Ovary (tissue), 9 donors: Measurements from ENCODE around the gene RPIA. TPM values are rescaled to one million over a fixed set of nuclear protein-coding genes. Genes with fewer than 3 reads are reported as not detected.
A peak's percentile ranks its signal among the peaks of the same experiment; 100 is the strongest.

Experiments
- DNase-seq, 5 donors: peaks; one replicate each; pipeline ENCODE4 v3.0.0-alpha.2; 2019 to 2020
- H3K27ac ChIP-seq, 2 donors: fragments of 200-600 bp; one replicate each; pipeline versions ENCODE4 v1.5.1 to v1.8.0; 2019 to 2022
- H3K27me3 ChIP-seq: fragments of 200-600 bp; one replicate; pipeline ENCODE4 v1.8.0; 2022
- H3K36me3 ChIP-seq: fragments of 200-600 bp; sonication (generic); one replicate; pipeline ENCODE4 v1.5.1; 2019
- H3K4me1 ChIP-seq: one replicate; pipeline ENCODE4 v1.8.1; 2013; ENCODE audit warnings: mild to moderate bottlenecking, moderate library complexity; ENCODE audit not compliant: insufficient read depth
- H3K4me3 ChIP-seq: fragments of 200-600 bp; sonication (generic); one replicate; pipeline ENCODE4 v1.5.1; 2017
- H3K9me3 ChIP-seq, 2 donors: fragments of 200-600 bp in 1 of 2; sonication (generic) in 1 of 2; one replicate each; pipeline versions ENCODE4 v1.5.1 to v1.8.1; 2013 to 2019; ENCODE audit warnings: mild to moderate bottlenecking in 1 of 2, moderate library complexity in 1 of 2
- CTCF ChIP-seq, 3 donors: fragments of 450-650 bp in 2 of 3; fragments of 200-600 bp in 1 of 3; IDR thresholded peaks; one replicate each; pipeline versions ENCODE4 v1.5.1 to v1.8.0; 2016 to 2022; ENCODE audit warnings: antibody characterized with exemption in 3 of 3, mild to moderate bottlenecking in 1 of 3
- EP300 ChIP-seq: sonication (generic); formaldehyde crosslinking; IDR thresholded peaks from one replicate; pipeline ENCODE4 v1.6.1; 2017; ENCODE audit warnings: antibody characterized with exemption
- POLR2A ChIP-seq: fragments of 450-650 bp; IDR thresholded peaks from one replicate; pipeline ENCODE4 v1.6.1; 2017; ENCODE audit warnings: antibody characterized with exemption, mild to moderate bottlenecking, moderate library complexity
- WGBS, 3 donors: extraction: QIAGEN DNeasy Blood & Tissue Kit in 1 of 3; methylation state at CpG; one replicate each; pipeline versions ENCODE4 v1.1.5 to v1.1.7; 2013 to 2017; 5-methylcytosine and 5-hydroxymethylcytosine counted together
- intact Hi-C, 4 donors: fragments of 100-400 bp; cut with DNase I; formaldehyde crosslinking; loops; one replicate each; pipeline versions ENCODE4 v1.11.0 to v1.15.1; 2022 to 2023
- polyA plus RNA-seq, 2 donors: library from polyadenylated mRNA; stranded (reverse); fragments of 200-250 nt in 1 of 2; fragments of 350-450 nt in 1 of 2; fragmentation: Illumina TruSeq in 1 of 2; extraction: RNeasy Lipid Tissue Mini Kit (QIAGEN cat#74804) in 1 of 2; gene quantifications; one replicate each; pipeline ENCODE4 v1.2.3, GENCODE V29; 2013 to 2014
- total RNA-seq, 7 donors: library from RNA; depleted of rRNA in 2 of 7; stranded (reverse); fragments of >200 nt in 2 of 7; fragmentation: NEBNext Ultra II Directional in 3 of 7; extraction: Animal tissue kit (Norgen Biotek cat#: 25700) in 3 of 7; gene quantifications; one replicate each; pipeline versions ENCODE4 v1.1.0 to v1.2.4, GENCODE V29; 2016 to 2023
- donor health status: DM: no; HTN: no; CAD: no; lungs with moderate emphysema.
- donor health status: DM: no; HTN: no; CAD: no.
- donor health status: Bipolar disorder and iron deficiency.
- donor health status: DM: yes; HTN: yes; CAD: no.
- donor health status: DM: no; HTN: no; CAD: no.
- donor health status: DM: yes; HTN: yes; CAD: no.

Gene RPIA
- total and polyA plus RNA-seq, 9 donors: 10.4 to 19.3 (median 15.4) TPM

- Histone ChIP-seq H3K9me3 (peaks cover 0 to 7% of the 10 kb centered on the region in 2 donors), H3K36me3 (no peaks in the 10 kb centered on the region), H3K27me3 (no peaks in the 10 kb centered on the region), H3K27ac (no peak overlapping the region), H3K4me3 (no peak overlapping the region), H3K4me1 (peaks cover 1% of the 10 kb centered on the region)
- intact Hi-C loops: no loop called here
- no peak for DNase-seq
- TF ChIP-seq EP300 (no peak), POLR2A (no peak), CTCF (IDR thresholded peaks at IDR 0.05) (no peak)
- 75 to 80% (median 79%) methylated on average over 3 of the region's 3 CpGs for WGBS, 3 donors
Measured at GRCh38 chr2:88738271-88738670, 46.8 kb downstream of the RPIA start.

- intact Hi-C loops: no loop called here
- H3K4me1 ChIP-seq: peaks cover 1% of the 10 kb centered on the region
- no peak overlapping the region for H3K4me3 ChIP-seq
- H3K27ac ChIP-seq: no peak overlapping the region
- peaks cover 0 to 7% of the 10 kb centered on the region in 2 donors for H3K9me3 ChIP-seq
- DNase-seq: peak in 4 of 5 donors; percentile 42 to 58 (median 54)
- TF ChIP-seq CTCF (IDR thresholded peaks at IDR 0.05): peak in 2 of 3 donors; percentile 34 to 38
- no peak for TF ChIP-seq POLR2A
- H3K36me3 ChIP-seq: no peaks in the 10 kb centered on the region
- WGBS, 3 donors: 66 to 67% (median 66%) methylated on average over 7 of the region's 7 CpGs
- no peaks in the 10 kb centered on the region for H3K27me3 ChIP-seq
Measured at GRCh38 chr2:88739985-88740600, 48.6 kb downstream of the RPIA start.

- H3K36me3 ChIP-seq: no peaks in the 10 kb centered on the region
- intact Hi-C loops: no loop called here
- H3K9me3 ChIP-seq: peaks cover 0 to 12% of the 10 kb centered on the region in 2 donors
- H3K27ac ChIP-seq: no peak overlapping the region
- no peak for TF ChIP-seq EP300
- TF ChIP-seq CTCF (IDR thresholded peaks at IDR 0.05): no peak
- no peak for TF ChIP-seq POLR2A
- H3K27me3 ChIP-seq: no peaks in the 10 kb centered on the region
- H3K4me3 ChIP-seq: no peak overlapping the region
- H3K4me1 ChIP-seq: no peaks in the 10 kb centered on the region
- no peak for DNase-seq
- WGBS, 3 donors: 95 to 98% (median 98%) methylated on average over 6 of the region's 6 CpGs
Measured at GRCh38 chr2:88746929-88747490, 55.5 kb downstream of the RPIA start.

- 96 to 99% (median 98%) methylated on average over 2 of the region's 2 CpGs for WGBS, 3 donors
- no peak for DNase-seq
- no peak overlapping the region for H3K27ac ChIP-seq
- no peaks in the 10 kb centered on the region for H3K4me1 ChIP-seq
- intact Hi-C loops: no loop called here
- H3K27me3 ChIP-seq: no peaks in the 10 kb centered on the region
- TF ChIP-seq POLR2A (no peak), EP300 (no peak), CTCF (IDR thresholded peaks at IDR 0.05) (no peak)
- H3K9me3 ChIP-seq: peaks cover 0 to 5% of the 10 kb centered on the region in 2 donors
- no peak overlapping the region for H3K4me3 ChIP-seq
- no peaks in the 10 kb centered on the region for H3K36me3 ChIP-seq
Measured at GRCh38 chr2:88747990-88748389, 56.5 kb downstream of the RPIA start.
